Bronchial epithelial cell (primary cell): ENCODE results near the gene HAAO. TPM values are rescaled to one million over a fixed set of nuclear protein-coding genes. Genes with fewer than 3 reads are reported as not detected.

ENCODE experiments used
- DNase-seq: peaks from one replicate; pipeline ENCODE4 v3.0.0-alpha.2; 2010; ENCODE audit warnings: low read depth
- FAIRE-seq: peaks from 2 replicates; lab custom pipeline; 2011; peaks lifted over from hg19 to GRCh38; lab: Jason Lieb, UNC
- H3K27me3 ChIP-seq: 2 replicates; pipeline ENCODE4 v1.5.1; 2011; ENCODE audit warnings: low read length; ENCODE audit not compliant: control insufficient read depth, insufficient read depth
- H3K36me3 ChIP-seq: 2 replicates; pipeline ENCODE4 v1.5.1; 2011; ENCODE audit warnings: low read length; ENCODE audit not compliant: control insufficient read depth, insufficient read depth
- H3K4me3 ChIP-seq: 2 replicates; pipeline ENCODE4 v1.5.1; 2011; ENCODE audit warnings: mild to moderate bottlenecking, low read depth, low read length, control low read depth
- total RNA-seq: library from RNA; depleted of rRNA; stranded (reverse); fragments of >200 nt; gene quantifications from 2 replicates; pipeline ENCODE4 v1.2.1, GENCODE V29; 2014
- TF ChIP-seq, protein P1 (sequence below): IDR thresholded peaks from 2 replicates; pipeline ENCODE4 v1.5.1; 2011; ENCODE audit warnings: mild to moderate bottlenecking, moderate library complexity, low read length, control low read depth, inconsistent platforms; ENCODE audit not compliant: insufficient read depth, severe bottlenecking

Gene HAAO
- total RNA-seq, 1 donor from 2014 or later: not detected

DNA sequence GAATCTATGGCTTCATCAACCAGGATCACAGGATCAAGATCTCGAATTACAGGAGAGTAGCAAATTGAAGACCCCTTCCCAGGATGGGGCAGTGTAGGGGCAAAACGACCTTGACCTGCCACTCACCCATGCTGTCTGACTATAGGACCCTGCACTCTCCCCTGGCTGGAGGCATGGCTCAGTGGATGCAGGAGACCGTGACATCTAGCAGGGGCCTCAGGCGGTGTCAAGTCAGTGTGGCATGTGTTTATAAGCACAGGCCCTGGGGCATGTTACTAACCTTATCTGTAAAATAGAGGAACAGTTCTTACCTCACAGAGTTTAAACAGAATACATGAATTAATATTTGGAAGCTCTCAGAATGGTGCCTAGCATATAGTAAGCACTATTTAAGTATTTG lies 3.5 kb downstream of the HAAO start:
- no peaks in the 10 kb centered on the region for H3K36me3 ChIP-seq
- DNase-seq (no peak), FAIRE-seq (no peak)

DNA sequence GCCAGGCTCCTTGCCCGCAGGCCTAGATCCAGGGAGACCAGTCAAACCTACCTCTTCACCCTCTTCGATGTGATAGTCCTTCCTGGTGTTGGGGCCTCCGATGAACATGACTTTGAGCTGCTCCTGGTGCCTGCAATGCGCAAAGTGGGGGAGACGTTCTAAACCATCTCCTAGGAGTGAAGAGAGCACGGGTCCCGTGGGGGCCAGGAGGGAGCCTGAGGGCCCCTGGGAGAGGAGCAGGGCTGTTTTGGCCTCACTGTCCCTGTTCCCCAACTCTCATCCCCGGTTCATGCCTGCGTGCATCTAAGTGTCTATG lies 3.9 kb downstream of the HAAO start:
- DNase-seq: no peak
- TF ChIP-seq, protein P1, sequence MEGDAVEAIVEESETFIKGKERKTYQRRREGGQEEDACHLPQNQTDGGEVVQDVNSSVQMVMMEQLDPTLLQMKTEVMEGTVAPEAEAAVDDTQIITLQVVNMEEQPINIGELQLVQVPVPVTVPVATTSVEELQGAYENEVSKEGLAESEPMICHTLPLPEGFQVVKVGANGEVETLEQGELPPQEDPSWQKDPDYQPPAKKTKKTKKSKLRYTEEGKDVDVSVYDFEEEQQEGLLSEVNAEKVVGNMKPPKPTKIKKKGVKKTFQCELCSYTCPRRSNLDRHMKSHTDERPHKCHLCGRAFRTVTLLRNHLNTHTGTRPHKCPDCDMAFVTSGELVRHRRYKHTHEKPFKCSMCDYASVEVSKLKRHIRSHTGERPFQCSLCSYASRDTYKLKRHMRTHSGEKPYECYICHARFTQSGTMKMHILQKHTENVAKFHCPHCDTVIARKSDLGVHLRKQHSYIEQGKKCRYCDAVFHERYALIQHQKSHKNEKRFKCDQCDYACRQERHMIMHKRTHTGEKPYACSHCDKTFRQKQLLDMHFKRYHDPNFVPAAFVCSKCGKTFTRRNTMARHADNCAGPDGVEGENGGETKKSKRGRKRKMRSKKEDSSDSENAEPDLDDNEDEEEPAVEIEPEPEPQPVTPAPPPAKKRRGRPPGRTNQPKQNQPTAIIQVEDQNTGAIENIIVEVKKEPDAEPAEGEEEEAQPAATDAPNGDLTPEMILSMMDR: no peak
- Histone ChIP-seq H3K27me3 (no peaks in the 10 kb centered on the region), H3K36me3 (no peaks in the 10 kb centered on the region), H3K4me3 (no peak overlapping the region)
- no peak for FAIRE-seq

More for the DNA sequence above, 3.5 kb downstream of the HAAO start:
- Histone ChIP-seq H3K27me3 (no peaks in the 10 kb centered on the region), H3K4me3 (no peak overlapping the region)
- TF ChIP-seq, protein P1: no peak

DNA sequence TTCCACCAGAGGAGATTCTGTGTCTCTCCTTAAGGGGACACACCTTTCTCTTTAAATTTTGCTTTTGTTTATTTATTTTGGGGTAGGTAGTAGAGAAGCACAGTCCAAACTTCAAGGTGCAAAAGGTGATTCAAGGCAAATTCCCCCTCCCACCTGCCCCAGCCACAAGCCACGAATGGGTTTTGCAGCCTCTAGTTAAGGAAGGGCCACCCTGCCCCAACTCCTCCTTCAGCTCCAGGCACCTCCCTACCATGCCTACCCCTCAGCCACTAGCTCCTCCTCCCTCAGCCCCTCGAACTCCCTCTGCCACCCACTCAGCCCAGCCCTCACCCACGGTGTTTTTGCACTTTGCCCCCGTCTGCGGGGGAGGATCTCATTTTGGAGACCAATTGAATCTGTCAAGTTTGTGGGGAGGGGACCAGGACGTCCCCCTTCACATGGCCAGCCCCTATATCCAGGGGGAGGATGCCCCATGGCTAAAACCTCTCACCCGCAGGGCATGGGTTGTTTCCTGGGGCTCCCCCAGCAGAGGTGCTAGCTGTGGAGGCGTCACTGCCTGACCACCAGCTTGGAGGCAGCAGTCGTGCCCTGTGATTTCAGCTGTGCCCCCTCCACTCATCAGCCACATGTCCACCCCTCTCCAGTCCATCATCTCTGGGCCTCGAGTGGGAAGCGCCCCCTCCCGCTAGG lies 4.5 kb downstream of the HAAO start:
- FAIRE-seq: no peak
- TF ChIP-seq, protein P1: no peak
- no peaks in the 10 kb centered on the region for H3K36me3 ChIP-seq
- DNase-seq: no peak
- H3K4me3 ChIP-seq: no peak overlapping the region
- no peaks in the 10 kb centered on the region for H3K27me3 ChIP-seq

GRCh38 chr2:42787424-42787787 lies 5.0 kb downstream of the HAAO start:
- no peak for DNase-seq
- FAIRE-seq: no peak
- Histone ChIP-seq H3K36me3 (no peaks in the 10 kb centered on the region), H3K4me3 (no peak overlapping the region), H3K27me3 (no peaks in the 10 kb centered on the region)
- TF ChIP-seq, protein P1: no peak

- no peak overlapping the region for H3K4me3 ChIP-seq
- no peaks in the 10 kb centered on the region for H3K36me3 ChIP-seq
- DNase-seq: no peak
- no peaks in the 10 kb centered on the region for H3K27me3 ChIP-seq
- TF ChIP-seq, protein P1: no peak
- FAIRE-seq: no peak
Measured at GRCh38 chr2:42786561-42787345, 5.6 kb downstream of the HAAO start.
